Eye (tissue), 1 donor: Measurements from ENCODE around the gene ZNF723.
A peak's percentile ranks its signal among the peaks of the same experiment; 100 is the strongest.
"Not testable (repeated sequence)": the region's sequence is repeated elsewhere in the genome, so short reads cannot be mapped to it uniquely, and the experiment has no call there.

Experiments
- DNase-seq: peaks from one replicate; pipeline ENCODE4 v3.0.0-alpha.2; 2015

Gene ZNF723

GRCh38 chr19:22832031-22832762 is at the start of gene ZNF723:
Gene ZNF723, plus strand, starts transcription at chr19:22832291. Its CDS starts 89 bp downstream, at chr19:22832380.
- no peak for DNase-seq

GRCh38 chr19:22783651-22784410 is 48.3 kb upstream of the ZNF723 start, which contains the start of gene ZNF99:
Gene ZNF99, minus strand, starts transcription at chr19:22784151. Its CDS starts 135 bp downstream, at chr19:22784016.
- peak; percentile 82 for DNase-seq

- DNase-seq: not testable (repeated sequence)
Measured at GRCh38 chr19:22792863-22793262, 39.2 kb upstream of the ZNF723 start.

GRCh38 chr19:22797040-22797439 is 35.1 kb upstream of the ZNF723 start:
- no peak for DNase-seq

GRCh38 chr19:22806418-22806817 is 25.7 kb upstream of the ZNF723 start:
- no peak for DNase-seq

GRCh38 chr19:22807061-22807835 is 24.8 kb upstream of the ZNF723 start:
- no peak for DNase-seq

GRCh38 chr19:22814124-22814523 is 18.0 kb upstream of the ZNF723 start:
- DNase-seq: no peak

GRCh38 chr19:22831211-22831610 is 880 bp upstream of the ZNF723 start:
- no peak for DNase-seq

GRCh38 chr19:22857713-22858320 is 25.7 kb downstream of the ZNF723 start:
- DNase-seq: not testable (repeated sequence)

- peak; percentile 39 for DNase-seq
Measured at GRCh38 chr19:22882797-22883196, 50.7 kb downstream of the ZNF723 start.

GRCh38 chr19:22893855-22894270 is 61.8 kb downstream of the ZNF723 start:
- DNase-seq: no peak

- no peak for DNase-seq
Measured at GRCh38 chr19:22901431-22902130, 69.5 kb downstream of the ZNF723 start.
